ENCODE measurements around the gene HK3.
"Not testable (repeated sequence)": the region's sequence is repeated elsewhere in the genome, so short reads cannot be mapped to it uniquely, and the experiment has no call there.

HK3 gene

DNA sequence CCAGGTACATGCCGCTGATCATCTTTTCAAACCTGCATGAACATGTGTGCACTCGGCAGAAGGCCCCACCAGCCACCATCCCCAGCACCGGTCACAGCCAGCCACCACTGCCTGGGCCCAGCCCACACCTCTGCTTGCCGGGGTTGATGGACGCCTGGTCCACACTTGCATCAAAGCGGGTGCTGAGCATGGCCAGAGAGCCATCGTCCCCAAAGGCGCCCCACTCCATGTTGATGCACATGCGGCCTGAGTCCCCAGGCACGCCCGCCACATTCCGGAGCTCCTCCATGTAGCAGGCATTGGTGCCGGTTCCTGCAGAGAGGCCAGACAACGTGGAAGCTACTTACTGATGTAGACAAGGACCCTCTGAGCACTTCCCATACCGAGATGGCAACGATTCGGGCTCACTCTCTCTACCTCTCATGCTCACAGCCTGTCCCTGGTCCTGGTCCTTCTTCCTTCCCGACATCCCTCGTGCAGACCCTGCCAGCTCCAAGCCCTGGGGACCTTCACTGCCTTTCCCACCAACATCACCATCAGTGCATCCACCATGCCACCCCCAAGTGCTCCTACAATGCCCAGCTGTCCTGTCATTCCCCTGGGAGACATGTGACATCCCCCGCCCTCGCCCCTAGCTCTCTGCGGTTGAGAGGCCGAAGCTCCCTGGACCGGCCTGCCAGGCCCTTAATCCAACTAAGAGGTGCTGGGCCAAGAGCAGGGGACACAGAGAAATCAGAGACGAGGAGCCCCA is 17.2 kb downstream of the HK3 start:
- DNase-seq: no peak

DNA sequence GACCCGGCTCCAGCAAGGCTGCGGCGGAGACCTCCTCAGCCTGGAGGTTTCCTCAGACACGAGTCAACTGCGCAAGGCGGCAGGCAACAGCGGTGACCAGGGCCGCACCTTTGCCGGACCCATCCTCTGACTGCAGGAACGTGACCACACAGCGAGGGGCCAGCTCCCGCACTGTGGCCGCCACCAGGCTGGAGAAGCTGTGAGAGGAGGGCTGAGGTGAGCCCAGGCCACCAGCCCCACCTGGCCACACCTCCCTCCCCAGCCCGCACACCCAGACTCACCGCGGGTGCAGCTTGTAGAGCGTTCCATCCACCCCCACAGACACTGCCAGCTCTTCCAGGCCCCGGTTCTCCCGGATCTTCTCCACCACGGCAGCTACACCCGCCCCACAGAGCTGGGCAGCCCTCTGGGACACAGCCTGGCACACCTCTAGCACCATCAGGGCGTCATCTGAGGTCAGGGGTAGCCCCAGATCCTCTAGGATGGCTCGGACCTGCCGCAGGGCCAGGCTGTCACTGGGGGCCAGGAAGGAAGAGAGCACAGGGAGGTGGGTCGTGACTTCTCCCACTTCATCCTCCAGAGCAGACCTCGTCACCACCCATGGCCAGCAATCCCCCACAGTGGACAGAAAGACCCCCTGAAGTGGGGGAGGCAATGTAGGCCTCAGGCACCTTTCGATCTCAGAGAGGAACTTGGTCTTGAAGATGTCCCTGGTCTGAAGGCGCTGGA is 18.0 kb downstream of the HK3 start:
- DNase-seq: no peak

DNA sequence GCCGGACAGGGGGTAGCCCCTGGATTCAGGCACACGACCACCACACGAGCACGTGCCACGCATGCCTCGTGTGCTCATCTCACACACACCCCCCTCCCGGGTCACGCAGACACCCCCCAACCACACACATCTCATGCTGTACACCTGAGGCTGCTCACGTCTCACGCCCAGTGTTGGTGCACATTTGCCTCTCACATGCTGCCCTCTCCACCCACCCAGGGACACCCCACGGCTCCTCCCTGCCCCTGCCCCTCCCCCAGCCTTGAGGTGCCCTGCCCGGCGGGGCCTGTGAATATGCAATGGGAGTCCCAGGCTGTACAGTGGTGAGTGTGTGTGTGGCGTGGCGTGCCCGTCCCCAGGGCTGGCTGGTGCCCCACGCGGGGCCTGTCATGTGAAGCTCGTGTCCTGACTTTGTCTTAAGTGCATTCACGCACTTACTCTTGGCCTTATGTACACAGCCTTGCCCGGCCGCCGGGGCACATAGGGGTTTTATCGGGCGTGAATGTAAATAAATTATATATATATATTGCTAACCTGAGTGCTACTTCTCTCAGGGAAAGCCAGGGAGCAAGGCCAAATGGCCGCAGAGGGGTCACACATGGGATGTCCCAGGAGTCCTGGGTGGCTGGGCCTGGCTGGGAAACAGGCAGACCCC is 18.7 kb downstream of the HK3 start:
- no peak for DNase-seq

DNA sequence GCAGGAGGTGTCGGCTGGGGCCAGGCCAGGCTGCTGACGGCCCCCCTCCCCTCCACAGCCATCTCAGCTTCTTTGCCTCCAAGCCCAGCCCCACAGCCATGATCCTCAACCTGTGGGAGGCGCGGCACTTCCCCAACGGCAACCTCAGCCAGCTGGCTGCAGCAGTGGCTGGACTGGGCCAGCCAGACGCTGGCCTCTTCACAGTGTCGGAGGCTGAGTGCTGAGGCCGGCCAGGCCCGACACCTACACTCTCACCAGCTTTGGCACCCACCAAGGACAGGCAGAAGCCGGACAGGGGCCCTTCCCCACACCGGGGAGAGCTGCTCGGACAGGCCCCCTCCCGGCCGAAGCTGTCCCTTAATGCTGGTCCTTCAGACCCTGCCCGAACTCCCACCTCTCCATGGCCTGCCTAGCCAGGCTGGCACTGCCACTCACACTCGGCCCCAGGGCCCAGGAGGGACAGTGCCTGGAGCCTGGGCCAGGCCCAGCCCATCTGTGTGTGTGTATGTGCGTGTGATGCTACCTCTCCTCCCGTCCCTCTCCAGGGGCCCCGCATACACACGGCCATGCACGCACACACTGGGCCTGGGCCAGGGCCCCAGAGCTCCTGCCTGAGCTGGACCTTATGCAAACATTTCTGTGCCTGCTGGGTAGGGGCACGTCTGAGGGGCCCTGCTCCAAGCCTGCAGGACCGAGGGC is 19.3 kb downstream of the HK3 start:
- no peak for DNase-seq

DNA sequence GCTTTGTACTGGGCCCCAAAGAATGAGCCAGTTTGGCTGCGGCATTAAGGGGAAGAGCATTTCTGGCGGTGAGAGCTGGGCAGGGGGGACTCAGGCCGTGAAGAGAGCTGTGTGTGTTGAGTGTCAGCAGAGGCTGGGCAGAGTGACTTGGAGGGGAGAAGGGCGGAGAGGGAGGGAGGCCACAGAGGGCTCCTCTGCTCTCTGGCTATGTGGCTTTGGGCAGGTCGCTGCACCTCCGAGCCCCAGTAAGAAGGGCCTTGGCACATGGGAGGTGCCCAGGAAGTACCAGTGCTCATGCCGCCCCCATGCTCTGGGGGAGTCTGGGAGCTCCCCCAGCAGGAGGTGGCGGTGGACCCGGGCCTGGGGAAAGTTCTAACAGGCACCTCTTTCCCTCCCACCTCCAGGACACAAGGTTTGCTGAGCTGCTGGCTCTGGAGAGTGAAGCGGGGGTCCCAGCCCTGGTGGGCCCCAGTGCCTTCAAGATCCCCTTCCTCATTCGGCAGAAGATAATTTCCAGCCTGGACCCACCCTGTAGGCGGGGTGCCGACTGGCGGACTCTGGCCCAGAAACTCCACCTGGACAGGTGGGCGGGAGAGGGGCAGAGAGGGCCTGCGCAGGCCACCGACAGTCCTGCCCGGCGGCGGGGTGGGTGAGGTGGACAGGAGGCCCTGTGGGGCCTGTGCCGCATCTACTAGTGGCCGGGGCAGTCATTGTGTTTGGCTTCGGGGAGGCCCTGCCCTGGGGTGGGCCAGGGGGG is 20.1 kb downstream of the HK3 start:
- no peak for DNase-seq

DNA sequence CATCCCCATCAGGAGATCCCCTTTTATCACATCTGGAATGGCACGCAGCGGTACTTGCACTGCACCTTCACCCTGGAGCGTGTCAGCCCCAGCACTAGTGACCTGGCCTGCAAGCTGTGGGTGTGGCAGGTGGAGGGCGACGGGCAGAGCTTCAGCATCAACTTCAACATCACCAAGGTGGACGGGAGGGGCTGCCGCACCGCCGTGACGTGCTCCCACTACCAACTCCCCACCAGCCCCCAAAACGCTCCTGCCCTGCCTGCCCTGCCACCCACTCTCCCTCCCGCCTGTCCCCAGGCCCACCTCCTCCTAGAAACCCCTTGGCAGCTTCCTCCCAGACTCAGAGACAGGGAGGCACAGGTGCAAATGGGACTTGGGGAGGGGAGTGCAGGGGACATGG is 20.7 kb downstream of the HK3 start:
- no peak for DNase-seq

DNA sequence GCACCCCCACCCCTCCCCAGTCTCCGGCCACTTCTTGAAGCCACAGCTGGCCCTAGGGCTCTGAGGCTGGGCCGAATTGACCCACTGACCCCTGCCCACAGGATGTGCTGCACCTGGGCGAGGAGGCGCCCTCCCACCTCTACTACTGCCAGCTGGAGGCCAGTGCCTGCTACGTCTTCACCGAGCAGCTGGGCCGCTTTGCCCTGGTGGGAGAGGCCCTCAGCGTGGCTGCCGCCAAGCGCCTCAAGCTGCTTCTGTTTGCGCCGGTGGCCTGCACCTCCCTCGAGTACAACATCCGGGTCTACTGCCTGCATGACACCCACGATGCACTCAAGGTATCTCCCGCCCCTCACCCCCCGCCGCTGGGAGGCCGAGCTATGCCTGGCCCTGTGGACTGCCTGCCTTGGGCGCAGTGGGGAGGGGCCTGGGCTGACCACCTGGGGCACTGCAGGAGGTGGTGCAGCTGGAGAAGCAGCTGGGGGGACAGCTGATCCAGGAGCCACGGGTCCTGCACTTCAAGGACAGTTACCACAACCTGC is 21.3 kb downstream of the HK3 start:
- no peak for DNase-seq

DNA sequence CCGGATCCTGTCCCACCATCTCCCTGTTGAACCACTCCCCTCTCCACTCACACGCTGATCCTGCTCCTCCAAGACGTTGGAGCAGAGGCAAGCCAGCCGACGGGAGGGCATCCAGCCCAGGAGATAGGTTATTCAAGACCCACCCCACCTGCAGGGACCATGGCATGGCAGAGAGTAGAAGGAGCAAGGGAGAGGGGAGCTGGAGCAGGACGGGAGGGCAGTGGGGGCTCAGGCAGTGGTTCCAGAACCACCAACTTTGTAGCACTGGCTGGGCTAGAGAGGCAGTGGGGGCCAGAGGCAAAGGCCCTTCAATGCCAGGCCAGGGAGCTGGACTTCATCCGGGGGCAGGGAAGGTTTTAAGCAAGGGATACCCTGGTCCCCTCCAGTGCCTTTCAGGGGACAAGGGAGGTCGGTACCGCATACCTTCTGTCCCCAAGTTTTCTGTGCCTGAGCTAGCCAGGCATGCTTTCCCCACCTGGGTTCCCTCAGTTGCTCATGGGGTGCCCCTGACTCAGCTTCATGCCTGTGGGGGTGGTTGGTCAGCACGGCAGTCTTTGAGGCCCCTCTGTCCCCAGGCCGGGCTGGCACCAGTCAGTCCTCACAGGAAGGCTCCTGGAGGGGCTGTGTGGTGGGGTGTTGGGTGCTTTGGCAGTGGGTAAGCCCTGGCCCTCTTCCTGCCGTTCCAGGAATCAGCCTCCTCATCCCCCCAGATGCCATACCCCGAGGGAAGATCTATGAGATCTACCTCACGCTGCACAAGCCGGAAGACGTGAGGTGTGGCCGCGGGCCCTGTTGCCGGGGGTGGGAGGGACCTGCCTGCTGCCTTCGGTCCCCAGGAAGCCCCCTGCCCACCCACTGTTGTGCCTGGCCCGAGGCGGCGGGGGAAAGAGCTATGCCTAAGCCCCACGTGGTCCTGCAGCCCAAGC is 22.4 kb downstream of the HK3 start:
- DNase-seq: no peak

DNA sequence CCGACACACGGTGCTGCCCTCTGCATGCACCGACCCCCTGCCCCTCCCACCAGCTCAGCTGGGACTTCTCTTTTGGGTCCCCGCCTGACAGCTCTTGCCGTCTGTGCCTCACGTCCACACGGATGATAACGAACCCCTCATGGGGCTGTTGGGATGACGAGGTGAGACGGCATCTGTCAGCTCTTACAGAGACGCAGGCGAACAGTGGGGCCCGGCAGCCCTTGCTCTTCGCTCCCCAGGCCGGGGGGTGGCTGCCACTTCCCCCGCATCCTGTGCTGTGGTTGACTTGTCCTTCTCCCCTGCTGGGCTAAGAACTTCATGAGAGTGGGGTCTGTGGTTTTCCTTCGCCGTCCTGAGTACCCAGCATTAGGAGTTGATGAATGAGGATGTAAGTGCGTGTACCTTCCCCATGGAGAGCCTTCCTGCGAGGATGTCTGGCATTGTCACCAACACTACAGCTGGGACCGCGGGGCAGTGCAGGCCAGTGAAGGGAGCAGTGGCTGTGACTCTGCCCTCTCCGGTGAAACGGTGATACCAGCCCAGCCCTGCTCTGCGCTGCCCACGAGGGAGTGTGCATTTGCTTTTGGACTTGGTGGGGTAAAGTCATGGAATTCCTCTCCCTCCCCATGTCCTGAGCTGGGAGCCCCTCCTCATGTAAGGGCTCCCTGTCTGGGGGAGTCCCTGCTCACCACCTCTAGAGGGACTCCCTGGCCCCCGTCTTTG is 23.2 kb downstream of the HK3 start:
- DNase-seq: no peak

DNA sequence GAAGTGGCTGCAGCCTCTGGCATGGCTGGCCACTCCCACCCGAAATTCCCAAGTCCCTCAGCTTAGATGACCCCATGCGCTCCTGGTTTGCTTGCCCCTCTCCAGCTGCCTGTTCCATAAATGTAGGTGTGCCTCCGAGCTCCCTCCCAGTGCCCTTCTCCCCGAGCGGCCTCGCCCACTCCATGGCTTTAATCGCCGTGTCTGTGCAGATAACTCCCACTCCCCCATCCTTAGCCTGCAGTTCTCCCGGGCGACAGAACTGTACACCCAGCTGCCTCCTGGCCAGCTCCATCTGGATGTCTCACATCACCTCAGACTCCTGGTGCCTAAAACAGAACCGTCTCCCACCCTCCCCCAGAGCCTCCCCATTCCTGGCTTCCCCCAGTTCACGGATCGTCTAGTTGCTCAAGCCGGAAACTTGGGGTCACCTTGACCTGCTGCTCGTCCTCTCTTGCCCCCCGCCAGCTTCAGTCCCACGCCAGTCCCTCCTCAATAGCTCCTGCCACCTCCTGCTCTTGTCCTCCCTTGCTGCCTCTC is 24.1 kb downstream of the HK3 start:
- DNase-seq: no peak

DNA sequence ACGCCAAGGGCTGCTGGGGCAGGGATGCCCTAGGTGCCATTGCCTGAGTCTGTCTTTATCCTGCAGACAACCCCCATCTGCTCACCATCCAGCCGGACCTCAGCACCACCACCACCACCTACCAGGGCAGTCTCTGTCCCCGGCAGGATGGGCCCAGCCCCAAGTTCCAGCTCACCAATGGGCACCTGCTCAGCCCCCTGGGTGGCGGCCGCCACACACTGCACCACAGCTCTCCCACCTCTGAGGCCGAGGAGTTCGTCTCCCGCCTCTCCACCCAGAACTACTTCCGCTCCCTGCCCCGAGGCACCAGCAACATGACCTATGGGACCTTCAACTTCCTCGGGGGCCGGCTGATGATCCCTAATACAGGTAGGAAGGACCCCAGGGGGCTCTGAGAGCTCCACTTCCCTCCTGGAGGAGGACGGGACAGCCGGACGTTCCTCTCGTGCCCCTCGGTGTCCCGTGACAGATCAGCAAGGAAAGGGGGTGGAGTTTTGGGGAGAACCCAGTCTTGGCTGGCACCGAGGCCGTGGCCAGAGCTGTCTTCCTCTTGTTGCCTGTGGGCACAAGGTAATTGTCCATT is 24.9 kb downstream of the HK3 start:
- no peak for DNase-seq

DNA sequence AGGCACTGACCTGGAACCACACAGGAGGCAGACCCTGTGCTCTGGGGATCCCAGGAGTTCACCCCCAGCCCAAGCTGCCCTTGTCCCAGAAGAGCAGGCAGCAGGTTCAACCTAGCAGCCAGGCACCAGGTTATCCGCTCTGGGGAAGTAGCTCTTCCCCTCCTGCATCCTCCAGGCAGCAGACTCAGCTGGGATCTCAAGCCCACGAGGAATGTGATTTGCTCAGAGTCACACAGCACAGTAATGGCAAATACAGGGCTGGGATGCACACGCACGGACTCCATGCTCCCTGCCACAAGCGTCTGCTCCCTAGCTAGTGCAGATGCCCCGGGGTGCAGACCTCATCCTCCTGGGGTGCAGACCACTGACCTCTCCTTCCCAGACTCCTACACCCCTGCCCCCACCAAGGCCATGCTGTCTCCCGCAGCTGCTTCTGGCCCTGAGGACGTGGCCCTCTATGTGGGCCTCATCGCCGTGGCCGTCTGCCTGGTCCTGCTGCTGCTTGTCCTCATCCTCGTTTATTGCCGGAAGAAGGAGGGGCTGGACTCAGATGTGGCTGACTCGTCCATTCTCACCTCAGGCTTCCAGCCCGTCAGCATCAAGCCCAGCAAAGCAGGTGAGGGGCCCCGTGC is 25.5 kb downstream of the HK3 start:
- no peak for DNase-seq

DNA sequence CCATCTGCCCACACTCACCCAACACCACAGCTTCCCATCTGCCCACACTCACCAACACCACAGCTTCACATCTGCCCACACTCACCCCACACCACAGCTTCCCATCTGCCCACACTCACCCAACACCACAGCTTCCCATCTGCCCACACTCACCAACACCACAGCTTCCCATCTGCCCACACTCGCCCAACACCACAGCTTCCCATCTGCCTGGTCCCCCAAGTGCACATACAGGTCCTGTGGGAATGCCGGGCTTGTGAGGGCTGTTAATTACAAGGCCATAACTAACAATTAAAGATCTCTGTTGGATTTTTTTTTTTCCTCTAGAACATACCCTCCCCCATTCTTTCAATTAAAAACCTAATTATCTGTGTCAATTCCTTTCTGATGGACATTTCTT is 26.1 kb downstream of the HK3 start:
- DNase-seq: not testable (repeated sequence)

DNA sequence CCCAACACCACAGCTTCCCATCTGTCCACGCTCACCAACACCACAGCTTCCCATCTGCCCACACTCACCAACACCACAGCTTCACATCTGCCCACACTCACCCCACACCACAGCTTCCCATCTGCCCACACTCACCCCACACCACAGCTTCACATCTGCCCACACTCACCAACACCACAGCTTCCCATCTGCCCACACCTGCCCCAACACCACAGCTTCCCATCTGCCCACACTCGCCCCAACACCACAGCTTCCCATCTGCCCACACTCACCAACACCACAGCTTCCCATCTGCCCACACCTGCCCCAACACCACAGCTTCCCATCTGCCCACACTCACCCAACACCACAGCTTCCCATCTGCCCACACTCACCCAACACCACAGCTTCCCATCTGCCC is 26.6 kb downstream of the HK3 start:
- DNase-seq: not testable (repeated sequence)

DNA sequence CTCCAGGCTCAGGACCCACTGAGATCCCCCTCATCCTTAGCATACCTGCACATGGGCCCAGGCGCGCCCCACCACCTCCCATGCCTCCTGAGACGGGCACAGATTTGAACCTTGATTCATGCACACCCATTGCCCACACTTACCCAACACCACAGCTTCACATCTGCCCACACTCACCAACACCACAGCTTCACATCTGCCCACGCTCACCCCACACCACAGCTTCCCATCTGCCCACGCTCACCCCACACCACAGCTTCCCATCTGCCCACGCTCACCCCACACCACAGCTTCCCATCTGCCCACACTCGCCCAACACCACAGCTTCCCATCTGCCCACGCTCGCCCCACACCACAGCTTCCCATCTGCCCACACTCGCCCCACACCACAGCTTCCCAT is 28.5 kb downstream of the HK3 start:
- DNase-seq: not testable (repeated sequence)

DNA sequence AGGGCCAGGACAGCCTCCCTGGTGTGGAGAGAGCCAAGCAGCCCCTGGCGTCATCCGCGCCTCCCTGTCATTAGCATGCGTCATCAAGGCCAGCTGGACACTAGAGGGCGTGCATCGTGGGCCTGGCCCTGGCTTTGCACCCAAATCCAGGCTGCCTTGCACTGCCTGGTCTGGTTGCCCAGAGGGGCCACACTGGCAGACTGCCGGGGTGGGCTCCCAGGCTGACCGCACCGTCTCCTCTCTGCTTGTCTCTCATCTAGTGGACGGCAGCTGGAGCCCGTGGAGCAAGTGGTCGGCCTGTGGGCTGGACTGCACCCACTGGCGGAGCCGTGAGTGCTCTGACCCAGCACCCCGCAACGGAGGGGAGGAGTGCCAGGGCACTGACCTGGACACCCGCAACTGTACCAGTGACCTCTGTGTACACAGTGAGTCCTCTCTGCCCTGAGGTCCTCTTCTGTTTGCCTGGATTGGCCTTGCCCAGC is 29.0 kb downstream of the HK3 start:
- no peak for DNase-seq

DNA sequence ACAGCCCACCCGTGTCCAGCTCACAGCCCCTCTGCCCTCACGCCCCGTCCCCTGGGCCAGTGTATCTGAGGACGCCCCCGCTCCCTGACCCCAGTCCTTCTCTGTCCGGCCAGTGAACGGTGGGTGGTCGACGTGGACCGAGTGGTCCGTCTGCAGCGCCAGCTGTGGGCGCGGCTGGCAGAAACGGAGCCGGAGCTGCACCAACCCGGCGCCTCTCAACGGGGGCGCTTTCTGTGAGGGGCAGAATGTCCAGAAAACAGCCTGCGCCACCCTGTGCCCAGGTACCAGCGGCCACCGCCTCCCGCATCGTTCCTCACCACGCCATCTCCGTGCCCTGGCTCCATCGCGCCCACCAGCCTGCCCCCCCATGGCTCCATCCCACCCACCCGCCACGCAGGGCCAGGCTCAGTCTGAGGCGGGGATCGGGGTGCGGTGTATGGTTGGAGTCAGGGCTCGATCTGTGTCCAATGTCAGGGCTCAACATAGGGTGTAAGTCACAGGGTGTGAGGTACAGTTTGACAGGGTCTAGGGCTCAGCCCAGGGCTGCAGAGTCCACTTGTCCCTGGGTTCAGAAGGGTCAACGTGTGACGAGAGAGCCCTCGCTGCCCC is 29.5 kb downstream of the HK3 start:
- no peak for DNase-seq

DNA sequence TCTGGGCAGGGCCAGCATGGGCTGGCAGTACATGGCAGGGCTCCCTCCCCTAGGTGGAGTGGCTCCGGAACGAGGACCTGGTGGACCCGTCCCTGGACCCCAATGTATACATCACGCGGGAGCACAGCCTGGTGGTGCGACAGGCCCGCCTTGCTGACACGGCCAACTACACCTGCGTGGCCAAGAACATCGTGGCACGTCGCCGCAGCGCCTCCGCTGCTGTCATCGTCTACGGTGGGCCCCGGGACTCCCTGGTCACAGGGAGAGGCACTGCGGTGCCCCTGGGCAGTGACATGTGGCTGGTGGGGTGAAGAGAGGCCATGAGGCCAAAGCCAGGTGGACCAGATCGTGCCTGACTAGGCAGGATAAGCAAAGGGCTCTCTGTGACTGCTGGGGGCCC is 30.4 kb downstream of the HK3 start:
- no peak for DNase-seq

DNA sequence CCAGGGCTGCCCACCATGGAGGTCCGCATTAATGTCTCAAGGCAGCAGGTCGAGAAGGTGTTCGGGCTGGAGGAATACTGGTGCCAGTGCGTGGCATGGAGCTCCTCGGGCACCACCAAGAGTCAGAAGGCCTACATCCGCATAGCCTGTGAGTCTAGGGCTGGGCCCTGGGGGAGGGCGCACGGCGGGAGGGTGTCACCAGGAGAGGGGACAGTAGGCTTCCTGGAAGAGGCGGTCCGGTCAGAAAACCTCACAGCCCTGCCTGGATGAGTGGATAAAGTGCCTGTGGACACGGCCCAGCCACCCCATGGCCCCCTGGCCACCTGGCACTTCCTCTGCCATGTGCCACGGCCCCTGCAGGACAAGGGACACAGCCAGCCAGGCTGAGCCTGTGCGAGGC is 31.0 kb downstream of the HK3 start:
- no peak for DNase-seq
